Uterus (tissue), 2 donors: ENCODE data around the gene SENP3.

ENCODE experiments used
- POLR2A ChIP-seq, 2 donors: fragments of 450-650 bp; IDR thresholded peaks; one replicate each; pipeline ENCODE4 v1.6.1; 2016; ENCODE audit warnings: antibody characterized with exemption in 2 of 2, mild to moderate bottlenecking in 1 of 2, moderate library complexity in 1 of 2
- TF ChIP-seq, protein P1 (sequence below), 4 experiments: fragments of 200-600 bp in 2 of 4; fragments of 450-650 bp in 2 of 4; sonication (generic) in 2 of 4; IDR thresholded peaks; one replicate each; pipeline ENCODE4 v1.5.1; 2016 to 2019; ENCODE audit warnings: antibody characterized with exemption in 4 of 4, mild to moderate bottlenecking in 2 of 4, moderate library complexity in 1 of 4

DNA sequence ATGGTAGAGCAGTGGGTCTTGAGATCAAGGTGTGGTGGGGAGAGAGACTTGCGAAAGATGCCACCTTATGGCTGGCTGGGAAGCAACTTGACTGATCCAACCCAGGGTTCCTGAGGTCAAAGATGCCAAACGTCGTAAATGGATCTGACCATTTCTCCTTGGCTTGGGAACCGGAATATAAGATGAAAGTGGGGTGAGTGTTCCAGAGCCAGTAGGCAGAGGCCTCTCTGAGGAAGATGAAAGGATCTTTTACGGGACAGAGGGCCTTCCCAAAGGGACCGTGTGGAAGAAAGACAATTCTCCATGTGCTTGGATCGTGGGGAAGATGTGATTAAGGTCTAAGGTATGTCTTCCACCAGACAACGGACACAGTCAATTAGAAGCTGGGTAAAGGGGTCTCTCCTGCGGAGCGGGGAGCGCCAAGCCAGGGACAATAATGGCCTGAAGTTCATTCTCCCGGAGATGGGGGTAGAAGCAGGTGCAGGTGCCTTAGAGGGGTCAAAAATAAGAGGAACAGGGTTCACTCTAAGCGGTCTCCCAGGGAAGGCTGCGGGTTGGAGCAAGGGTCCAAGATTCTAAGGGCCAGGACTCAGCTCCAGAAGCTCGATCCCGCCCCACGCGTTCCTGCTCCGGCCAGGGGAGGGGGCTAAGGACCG, 52.2 kb downstream of the SENP3 start:
- TF ChIP-seq, protein P1, sequence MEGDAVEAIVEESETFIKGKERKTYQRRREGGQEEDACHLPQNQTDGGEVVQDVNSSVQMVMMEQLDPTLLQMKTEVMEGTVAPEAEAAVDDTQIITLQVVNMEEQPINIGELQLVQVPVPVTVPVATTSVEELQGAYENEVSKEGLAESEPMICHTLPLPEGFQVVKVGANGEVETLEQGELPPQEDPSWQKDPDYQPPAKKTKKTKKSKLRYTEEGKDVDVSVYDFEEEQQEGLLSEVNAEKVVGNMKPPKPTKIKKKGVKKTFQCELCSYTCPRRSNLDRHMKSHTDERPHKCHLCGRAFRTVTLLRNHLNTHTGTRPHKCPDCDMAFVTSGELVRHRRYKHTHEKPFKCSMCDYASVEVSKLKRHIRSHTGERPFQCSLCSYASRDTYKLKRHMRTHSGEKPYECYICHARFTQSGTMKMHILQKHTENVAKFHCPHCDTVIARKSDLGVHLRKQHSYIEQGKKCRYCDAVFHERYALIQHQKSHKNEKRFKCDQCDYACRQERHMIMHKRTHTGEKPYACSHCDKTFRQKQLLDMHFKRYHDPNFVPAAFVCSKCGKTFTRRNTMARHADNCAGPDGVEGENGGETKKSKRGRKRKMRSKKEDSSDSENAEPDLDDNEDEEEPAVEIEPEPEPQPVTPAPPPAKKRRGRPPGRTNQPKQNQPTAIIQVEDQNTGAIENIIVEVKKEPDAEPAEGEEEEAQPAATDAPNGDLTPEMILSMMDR (IDR thresholded peaks at IDR 0.05) = no peak
- no peak for TF ChIP-seq POLR2A (IDR thresholded peaks at IDR 0.05)
